Superior temporal gyrus (tissue), 1 donor: ENCODE data around the gene TOX2.
A peak's percentile ranks its signal among the peaks of the same experiment; 100 is the strongest.

Source experiments
- DNase-seq: peaks from one replicate; pipeline ENCODE4 v3.0.0-alpha.2; 2016; ENCODE audit errors: extremely low spot score

Gene TOX2

GRCh38 chr20:43914311-43915210 is at the start of gene TOX2:
Gene TOX2, plus strand, starts transcription at chr20:43914852. Its CDS starts 40 bp downstream, at chr20:43914892.
- DNase-seq = no peak

GRCh38 chr20:43868091-43868490 is 46.6 kb upstream of the TOX2 start:
- DNase-seq = no peak

GRCh38 chr20:43870484-43870883 is 44.2 kb upstream of the TOX2 start:
- no peak for DNase-seq

GRCh38 chr20:43878776-43879175 is 35.9 kb upstream of the TOX2 start:
- no peak for DNase-seq

- no peak for DNase-seq
Observed at GRCh38 chr20:43893930-43894329, 20.7 kb upstream of the TOX2 start.

- no peak for DNase-seq
Observed at GRCh38 chr20:43894491-43894890, 20.2 kb upstream of the TOX2 start.

- DNase-seq = no peak
Observed at GRCh38 chr20:43895235-43895634, 19.4 kb upstream of the TOX2 start.

- no peak for DNase-seq
Observed at GRCh38 chr20:43899274-43900120, 15.2 kb upstream of the TOX2 start.

- no peak for DNase-seq
Observed at GRCh38 chr20:43900121-43900466, 14.6 kb upstream of the TOX2 start.

- no peak for DNase-seq
Observed at GRCh38 chr20:43900496-43900895, 14.2 kb upstream of the TOX2 start.

GRCh38 chr20:43901296-43901695 is 13.4 kb upstream of the TOX2 start:
- no peak for DNase-seq

- DNase-seq = peak; percentile 40
Observed at GRCh38 chr20:43903953-43904826, 10.5 kb upstream of the TOX2 start.

GRCh38 chr20:43904827-43905177 is 9.8 kb upstream of the TOX2 start:
- DNase-seq = no peak

- DNase-seq = no peak
Observed at GRCh38 chr20:43906505-43907034, 8.1 kb upstream of the TOX2 start.

GRCh38 chr20:43909211-43909610 is 5.4 kb upstream of the TOX2 start:
- no peak for DNase-seq

GRCh38 chr20:43909720-43910119 is 4.9 kb upstream of the TOX2 start:
- DNase-seq = no peak

- no peak for DNase-seq
Observed at GRCh38 chr20:43910564-43910963, 4.1 kb upstream of the TOX2 start.

- no peak for DNase-seq
Observed at GRCh38 chr20:43911066-43911465, 3.6 kb upstream of the TOX2 start.

- DNase-seq = no peak
Observed at GRCh38 chr20:43913291-43914025, 1.2 kb upstream of the TOX2 start.

- DNase-seq = no peak
Observed at GRCh38 chr20:43915211-43916072, 790 bp downstream of the TOX2 start.
